ENCODE results near the gene AKAP13.

The AKAP13 gene

GRCh38 chr15:85603703-85604102 lies 223.3 kb downstream of the AKAP13 start:
- H3K4me1 ChIP-seq (ENCODE audit: control insufficient read depth in 1 of 2, insufficient read depth in 1 of 2, low read depth in 1 of 2, low read length in 1 of 2), result no peaks in the 10 kb centered on the region
- H3K9me3 ChIP-seq, result no peaks in the 10 kb centered on the region
- H3K4me3 ChIP-seq (ENCODE audit: low read depth in 1 of 2, low read length in 1 of 2), result no peak overlapping the region
- H3K27me3 ChIP-seq, result no peaks in the 10 kb centered on the region
- H3K27ac ChIP-seq, result no peak overlapping the region
- peaks cover 61% of the 10 kb centered on the region for H3K36me3 ChIP-seq
- TF ChIP-seq, protein P1, sequence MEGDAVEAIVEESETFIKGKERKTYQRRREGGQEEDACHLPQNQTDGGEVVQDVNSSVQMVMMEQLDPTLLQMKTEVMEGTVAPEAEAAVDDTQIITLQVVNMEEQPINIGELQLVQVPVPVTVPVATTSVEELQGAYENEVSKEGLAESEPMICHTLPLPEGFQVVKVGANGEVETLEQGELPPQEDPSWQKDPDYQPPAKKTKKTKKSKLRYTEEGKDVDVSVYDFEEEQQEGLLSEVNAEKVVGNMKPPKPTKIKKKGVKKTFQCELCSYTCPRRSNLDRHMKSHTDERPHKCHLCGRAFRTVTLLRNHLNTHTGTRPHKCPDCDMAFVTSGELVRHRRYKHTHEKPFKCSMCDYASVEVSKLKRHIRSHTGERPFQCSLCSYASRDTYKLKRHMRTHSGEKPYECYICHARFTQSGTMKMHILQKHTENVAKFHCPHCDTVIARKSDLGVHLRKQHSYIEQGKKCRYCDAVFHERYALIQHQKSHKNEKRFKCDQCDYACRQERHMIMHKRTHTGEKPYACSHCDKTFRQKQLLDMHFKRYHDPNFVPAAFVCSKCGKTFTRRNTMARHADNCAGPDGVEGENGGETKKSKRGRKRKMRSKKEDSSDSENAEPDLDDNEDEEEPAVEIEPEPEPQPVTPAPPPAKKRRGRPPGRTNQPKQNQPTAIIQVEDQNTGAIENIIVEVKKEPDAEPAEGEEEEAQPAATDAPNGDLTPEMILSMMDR (IDR thresholded peaks at IDR 0.05), result no peak

DNA sequence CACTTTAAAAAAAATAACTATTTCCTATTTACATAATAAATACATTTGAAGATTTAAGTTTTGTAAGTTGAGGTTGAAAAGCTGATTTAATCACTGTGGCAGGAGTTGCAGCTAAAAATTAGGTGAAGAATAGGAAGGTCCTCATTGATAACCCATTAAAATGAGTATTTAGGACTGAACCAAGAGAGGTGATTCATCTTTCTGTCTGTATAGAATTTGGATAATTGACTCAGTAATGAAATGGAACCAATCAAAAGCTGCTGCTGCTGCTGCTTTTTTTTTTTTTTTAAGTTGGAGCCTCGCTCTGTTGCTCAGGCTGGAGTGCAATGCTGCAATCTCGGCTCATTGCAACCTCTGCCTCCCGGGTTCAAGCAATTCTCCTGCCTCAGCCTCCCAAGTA lies 223.8 kb downstream of the AKAP13 start:
- Histone ChIP-seq H3K27me3 (no peaks in the 10 kb centered on the region), H3K4me3 (ENCODE audit: low read depth in 1 of 2, low read length in 1 of 2) (no peak overlapping the region), H3K27ac (no peak overlapping the region), H3K9me3 (no peaks in the 10 kb centered on the region), H3K4me1 (ENCODE audit: control insufficient read depth in 1 of 2, insufficient read depth in 1 of 2, low read depth in 1 of 2, low read length in 1 of 2) (no peaks in the 10 kb centered on the region), H3K36me3 (peaks cover 61% of the 10 kb centered on the region)
- TF ChIP-seq, protein P1 (IDR thresholded peaks at IDR 0.05), result no peak

DNA sequence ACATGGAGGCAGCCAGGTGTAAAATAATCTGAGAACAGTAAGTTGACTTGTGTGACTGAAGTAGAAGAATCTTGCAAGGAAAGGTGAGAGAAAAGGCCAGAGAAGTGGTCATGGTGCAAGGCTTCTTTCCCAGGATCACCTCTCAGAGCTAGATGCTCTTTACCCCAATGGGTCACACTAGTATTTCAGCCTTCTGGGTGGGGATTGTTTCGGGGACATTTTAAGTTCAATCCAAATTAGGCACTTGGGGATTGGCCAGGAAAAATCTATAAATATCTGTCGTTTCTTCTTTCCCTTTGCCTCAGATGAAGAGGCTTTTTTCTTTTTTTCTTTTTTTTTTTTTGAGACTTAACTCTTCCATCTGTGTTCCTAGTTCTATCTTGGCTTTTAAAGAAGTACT lies 226.3 kb downstream of the AKAP13 start:
- Histone ChIP-seq H3K27ac (no peak overlapping the region), H3K9me3 (no peaks in the 10 kb centered on the region), H3K27me3 (no peaks in the 10 kb centered on the region), H3K4me1 (ENCODE audit: control insufficient read depth in 1 of 2, insufficient read depth in 1 of 2, low read depth in 1 of 2, low read length in 1 of 2) (no peaks in the 10 kb centered on the region), H3K36me3 (peaks cover 73% of the 10 kb centered on the region), H3K4me3 (ENCODE audit: low read depth in 1 of 2, low read length in 1 of 2) (no peak overlapping the region)
- TF ChIP-seq, protein P1 (IDR thresholded peaks at IDR 0.05), result no peak

DNA sequence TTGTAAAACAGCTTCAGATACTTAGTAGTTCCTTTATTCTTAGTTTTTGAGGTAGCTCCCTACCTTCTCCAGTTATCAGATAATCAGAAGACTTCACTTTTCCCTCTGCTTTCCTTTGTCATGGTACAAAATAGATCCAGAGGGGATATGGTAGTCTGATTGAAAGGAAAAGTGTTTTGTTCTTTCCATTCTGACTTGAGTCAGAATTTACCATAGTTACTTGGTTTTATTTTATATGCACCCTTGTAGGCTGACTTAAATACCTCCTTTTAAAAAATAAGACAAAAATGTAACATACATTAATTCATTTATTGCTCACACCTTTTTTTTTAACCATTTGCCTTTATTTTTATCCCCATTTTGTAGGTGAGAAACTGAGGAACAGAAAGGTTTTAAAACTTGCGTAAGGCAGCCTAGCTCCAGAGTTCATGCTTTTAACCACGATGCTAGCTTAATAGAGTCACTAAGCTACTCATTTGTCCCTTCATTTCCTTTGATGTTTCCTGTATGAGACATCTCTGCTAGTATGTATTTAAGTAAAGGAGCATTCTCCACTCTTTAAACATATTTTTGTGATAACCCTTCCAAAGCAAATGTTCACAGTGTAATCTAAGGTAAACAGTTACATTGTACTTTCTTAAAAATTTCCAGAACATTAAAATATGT lies 226.9 kb downstream of the AKAP13 start:
- Histone ChIP-seq H3K27me3 (no peaks in the 10 kb centered on the region), H3K9me3 (no peaks in the 10 kb centered on the region), H3K4me3 (ENCODE audit: low read depth in 1 of 2, low read length in 1 of 2) (no peak overlapping the region), H3K27ac (peak overlapping the region; percentile 7), H3K36me3 (peaks cover 75% of the 10 kb centered on the region), H3K4me1 (ENCODE audit: control insufficient read depth in 1 of 2, insufficient read depth in 1 of 2, low read depth in 1 of 2, low read length in 1 of 2) (no peaks in the 10 kb centered on the region)
- TF ChIP-seq, protein P1 (IDR thresholded peaks at IDR 0.05), result no peak

DNA sequence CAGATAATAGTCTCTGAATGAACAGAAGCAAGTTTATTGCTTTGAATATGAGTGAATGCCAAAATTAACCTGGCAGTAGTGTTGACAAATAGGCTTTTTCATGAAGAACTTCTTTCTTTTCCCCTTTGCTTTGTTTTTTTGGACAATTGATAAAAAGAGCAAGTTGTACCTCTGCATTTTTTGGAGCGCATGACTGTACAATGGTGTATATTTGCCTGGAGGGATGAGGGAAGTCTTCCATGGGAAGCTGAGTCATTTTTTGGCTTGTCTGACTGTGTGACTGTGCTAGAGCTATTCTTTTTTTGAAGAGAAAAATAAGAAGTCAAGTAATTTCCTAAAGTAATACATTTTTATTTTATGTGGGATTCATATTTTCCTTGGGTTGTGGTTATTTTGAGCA lies 227.4 kb downstream of the AKAP13 start:
- TF ChIP-seq, protein P1 (IDR thresholded peaks at IDR 0.05), result no peak
- Histone ChIP-seq H3K4me3 (ENCODE audit: low read depth in 1 of 2, low read length in 1 of 2) (no peak overlapping the region), H3K4me1 (ENCODE audit: control insufficient read depth in 1 of 2, insufficient read depth in 1 of 2, low read depth in 1 of 2, low read length in 1 of 2) (no peaks in the 10 kb centered on the region), H3K27ac (peak overlapping the region; percentile 7), H3K36me3 (peaks cover 71% of the 10 kb centered on the region), H3K27me3 (no peaks in the 10 kb centered on the region), H3K9me3 (no peaks in the 10 kb centered on the region)
